Ectodermal cell (in vitro differentiated cells): ENCODE measurements around the gene ANKS6.

ENCODE experiments used
- H3K27ac ChIP-seq: 2 replicates; pipeline ENCODE4 v1.7.0; 2013; ENCODE audit warnings: mild to moderate bottlenecking, low read depth, low read length; ENCODE audit not compliant: insufficient read depth, poor library complexity, severe bottlenecking
- H3K27me3 ChIP-seq: 2 replicates; pipeline ENCODE4 v1.7.0; 2013; ENCODE audit warnings: mild to moderate bottlenecking, low read length; ENCODE audit not compliant: insufficient read depth, control insufficient read depth, poor library complexity, severe bottlenecking
- H3K36me3 ChIP-seq: one replicate; pipeline ENCODE4 v1.7.0; 2013; ENCODE audit warnings: low read length; ENCODE audit not compliant: control insufficient read depth, insufficient read depth
- H3K4me1 ChIP-seq: one replicate; pipeline ENCODE4 v1.7.0; 2013; ENCODE audit warnings: low read length; ENCODE audit not compliant: control insufficient read depth, insufficient read depth
- H3K4me3 ChIP-seq: 2 replicates; pipeline ENCODE4 v1.7.0; 2013; ENCODE audit warnings: low read depth, low read length, control low read depth; ENCODE audit not compliant: insufficient read depth
- H3K9me3 ChIP-seq: 2 replicates; pipeline ENCODE4 v1.7.0; 2013; ENCODE audit warnings: mild to moderate bottlenecking, low read length, moderate library complexity; ENCODE audit not compliant: control insufficient read depth
- WGBS, 2 experiments: methylation state at CpG; one replicate each; pipeline ENCODE4 v1.1.7; 2013; ENCODE audit warnings: missing lambda C conversion rate in 2 of 2; 5-methylcytosine and 5-hydroxymethylcytosine counted together

ANKS6 gene

GRCh38 chr9:98760231-98760630, 36.1 kb downstream of the ANKS6 start:
- Histone ChIP-seq H3K4me1 (no peaks in the 10 kb centered on the region), H3K36me3 (peaks cover 21% of the 10 kb centered on the region), H3K9me3 (no peaks in the 10 kb centered on the region), H3K4me3 (no peak overlapping the region), H3K27me3 (no peaks in the 10 kb centered on the region), H3K27ac (no peak overlapping the region)

DNA sequence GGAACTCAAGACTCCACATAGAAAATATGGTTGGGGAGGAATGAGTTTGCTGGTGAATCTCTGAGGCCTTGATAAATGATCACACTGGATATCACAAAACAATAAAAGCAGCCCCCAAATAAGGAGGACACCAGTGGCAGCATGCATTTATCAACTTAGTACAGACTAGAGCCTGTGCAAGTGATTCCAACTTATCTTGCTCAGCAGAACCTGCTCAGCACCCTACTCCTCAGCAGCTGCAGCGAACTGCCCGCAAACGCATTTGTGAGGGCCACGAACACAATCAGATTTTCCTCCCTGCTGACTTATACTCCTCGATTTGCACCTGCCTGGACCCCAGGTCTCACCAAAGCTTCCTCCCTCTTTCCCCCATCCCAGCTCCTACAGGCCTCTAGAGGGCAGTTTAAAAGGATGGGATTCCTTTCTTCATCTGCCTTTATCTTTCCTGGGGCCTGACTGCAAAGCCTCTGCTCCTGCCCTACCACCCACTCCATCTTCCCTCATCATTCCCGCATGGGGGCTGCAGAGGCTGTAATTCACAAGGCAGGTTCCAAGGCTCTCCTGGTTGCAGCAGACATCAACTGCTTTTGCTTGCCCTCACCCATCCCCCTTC, 41.2 kb downstream of the ANKS6 start:
- Histone ChIP-seq H3K4me1 (no peaks in the 10 kb centered on the region), H3K4me3 (no peak overlapping the region), H3K9me3 (no peaks in the 10 kb centered on the region), H3K27ac (no peak overlapping the region), H3K27me3 (no peaks in the 10 kb centered on the region), H3K36me3 (peaks cover 23% of the 10 kb centered on the region)
- 90 to 93% methylated on average over 6 of the region's 6 CpGs for WGBS, 2 experiments

DNA sequence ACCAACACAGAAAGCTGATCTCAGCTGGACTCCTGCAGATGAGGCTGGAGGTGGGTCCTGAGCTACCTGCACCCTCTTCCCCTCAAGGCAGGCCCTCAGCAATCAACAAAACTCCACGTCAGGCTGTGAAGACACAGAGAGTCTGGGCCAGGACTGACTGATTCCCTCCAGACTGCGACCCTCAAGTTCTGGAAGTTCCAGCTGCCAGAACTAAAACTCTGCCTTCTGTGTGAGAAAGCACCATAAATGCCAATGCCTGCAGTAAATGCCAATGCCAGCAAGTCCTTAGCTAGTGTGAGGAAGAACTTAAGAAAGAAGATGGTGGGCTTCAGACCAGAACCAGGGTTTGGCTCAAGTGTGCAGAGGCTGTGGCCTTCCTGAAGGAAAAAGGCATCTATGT, 45.1 kb downstream of the ANKS6 start:
- H3K27ac ChIP-seq = no peak overlapping the region
- WGBS, 2 experiments = 95 to 96% methylated on average over 2 of the region's 2 CpGs
- H3K27me3 ChIP-seq = no peaks in the 10 kb centered on the region
- no peaks in the 10 kb centered on the region for H3K4me1 ChIP-seq
- H3K4me3 ChIP-seq = no peak overlapping the region
- no peaks in the 10 kb centered on the region for H3K9me3 ChIP-seq
- peaks cover 22% of the 10 kb centered on the region for H3K36me3 ChIP-seq

- 94 to 95% methylated on average over 5 of the region's 5 CpGs for WGBS, 2 experiments
- no peaks in the 10 kb centered on the region for H3K9me3 ChIP-seq
- no peaks in the 10 kb centered on the region for H3K4me1 ChIP-seq
- no peaks in the 10 kb centered on the region for H3K27me3 ChIP-seq
- peaks cover 15% of the 10 kb centered on the region for H3K36me3 ChIP-seq
- no peak overlapping the region for H3K4me3 ChIP-seq
- H3K27ac ChIP-seq = no peak overlapping the region
Measured at GRCh38 chr9:98750364-98751060, 45.8 kb downstream of the ANKS6 start.

DNA sequence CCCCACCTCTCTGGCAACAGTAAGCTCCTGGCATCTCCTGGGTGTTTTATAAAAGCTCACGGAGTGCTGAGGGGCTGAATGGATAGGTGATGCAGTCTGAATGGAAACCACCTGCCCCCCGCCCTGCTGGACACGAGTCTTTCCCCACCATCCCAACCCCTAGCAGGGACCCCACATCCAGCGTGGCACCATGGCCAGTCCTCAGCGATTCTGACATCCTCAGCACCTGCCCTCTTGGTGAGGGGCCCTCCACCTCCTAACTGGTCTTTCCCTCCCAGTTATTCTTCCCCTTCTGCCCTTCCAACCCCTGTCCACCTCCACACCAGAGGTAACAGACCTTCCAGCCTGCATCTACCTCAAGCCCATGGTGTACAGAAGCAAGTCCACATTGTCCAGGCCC, 48.9 kb downstream of the ANKS6 start:
- no peak overlapping the region for H3K4me3 ChIP-seq
- 95 to 97% methylated on average over 5 of the region's 5 CpGs for WGBS, 2 experiments

DNA sequence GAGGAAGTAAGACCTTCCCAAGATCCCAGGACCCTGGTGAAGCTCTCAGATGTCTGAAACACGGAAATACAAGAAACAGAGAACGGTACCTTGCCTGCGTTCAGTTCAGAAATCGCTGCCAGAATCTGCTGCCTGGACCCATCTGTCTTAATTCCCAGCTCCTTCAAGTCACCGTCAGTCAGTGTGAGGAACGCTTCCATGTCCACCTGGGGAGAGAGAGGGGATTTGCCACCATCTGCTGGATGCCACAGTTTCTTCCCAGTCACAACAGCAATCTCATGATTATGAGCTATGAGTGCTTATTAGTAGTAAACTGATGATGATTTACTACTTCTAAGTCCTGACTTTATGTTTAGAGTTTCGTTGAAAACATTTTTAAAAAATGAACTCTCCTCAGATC, 50.9 kb downstream of the ANKS6 start:
- WGBS, 2 experiments = 94 to 95% methylated on average over 7 of the region's 7 CpGs
- Histone ChIP-seq H3K4me1 (no peaks in the 10 kb centered on the region), H3K27me3 (no peaks in the 10 kb centered on the region), H3K9me3 (no peaks in the 10 kb centered on the region), H3K36me3 (peaks cover 21% of the 10 kb centered on the region), H3K4me3 (no peak overlapping the region), H3K27ac (no peak overlapping the region)

More for the DNA sequence above, 48.9 kb downstream of the ANKS6 start:
- no peaks in the 10 kb centered on the region for H3K4me1 ChIP-seq
- no peaks in the 10 kb centered on the region for H3K9me3 ChIP-seq
- H3K27me3 ChIP-seq = no peaks in the 10 kb centered on the region
- peaks cover 21% of the 10 kb centered on the region for H3K36me3 ChIP-seq
- no peak overlapping the region for H3K27ac ChIP-seq

GRCh38 chr9:98743818-98744611, 52.3 kb downstream of the ANKS6 start:
- 95 to 97% methylated on average over 14 of the region's 14 CpGs for WGBS, 2 experiments
- no peaks in the 10 kb centered on the region for H3K4me1 ChIP-seq
- no peaks in the 10 kb centered on the region for H3K27me3 ChIP-seq
- no peak overlapping the region for H3K27ac ChIP-seq
- no peaks in the 10 kb centered on the region for H3K9me3 ChIP-seq
- peaks cover 12% of the 10 kb centered on the region for H3K36me3 ChIP-seq
- no peak overlapping the region for H3K4me3 ChIP-seq

DNA sequence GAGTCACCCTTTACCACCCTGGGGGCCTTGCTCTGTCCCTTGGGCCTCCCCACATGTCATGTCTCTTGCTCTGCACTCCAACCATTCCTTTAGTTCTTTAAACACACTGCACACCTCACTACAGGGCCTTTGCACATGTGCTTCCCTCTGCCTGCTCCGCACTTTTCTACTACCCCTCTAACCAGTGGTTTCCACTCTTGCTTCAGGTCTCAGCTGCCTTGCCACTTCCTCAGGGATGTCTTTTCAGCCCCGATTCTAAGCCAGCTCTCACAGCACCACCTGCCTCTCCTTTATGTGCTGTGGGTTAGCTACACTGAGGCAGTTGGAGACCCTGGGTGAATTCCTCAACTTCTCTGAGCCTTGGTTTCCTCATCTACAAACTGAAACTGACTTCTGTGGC, 53.0 kb downstream of the ANKS6 start:
- no peaks in the 10 kb centered on the region for H3K4me1 ChIP-seq
- H3K27me3 ChIP-seq = no peaks in the 10 kb centered on the region
- 87 to 92% methylated on average over 2 of the region's 2 CpGs for WGBS, 2 experiments
- H3K9me3 ChIP-seq = no peaks in the 10 kb centered on the region
- no peak overlapping the region for H3K4me3 ChIP-seq
- H3K36me3 ChIP-seq = peaks cover 12% of the 10 kb centered on the region
- H3K27ac ChIP-seq = no peak overlapping the region

GRCh38 chr9:98742325-98743280, 53.8 kb downstream of the ANKS6 start:
- Histone ChIP-seq H3K36me3 (peaks cover 12% of the 10 kb centered on the region), H3K27me3 (no peaks in the 10 kb centered on the region), H3K4me1 (no peaks in the 10 kb centered on the region), H3K9me3 (no peaks in the 10 kb centered on the region), H3K27ac (no peak overlapping the region), H3K4me3 (no peak overlapping the region)
- 90 to 92% methylated on average over 9 to 10 of the region's 10 CpGs for WGBS, 2 experiments
